CD8-positive, alpha-beta memory T cell (primary cell): ENCODE data around the gene PEX14. TPM values are rescaled to one million over a fixed set of nuclear protein-coding genes. Genes with fewer than 3 reads are reported as not detected.

Experiments used
- CTCF ChIA-PET: fragments of 350-600 bp; sonication (Branson Sonifier 250); formaldehyde crosslinking; loops from one replicate; lab custom pipeline; 2021; ENCODE audit warnings: antibody characterized with exemption; lab: Charles Lee
- POLR2A ChIA-PET: fragments of 350-600 bp; sonication (Branson Sonifier 250); formaldehyde crosslinking; loops from one replicate; lab custom pipeline; 2021; ENCODE audit warnings: antibody characterized with exemption; lab: Charles Lee
- DNase-seq, 5 donors: peaks; one replicate each; pipeline versions ENCODE4 v3.0.0 to v3.0.0-alpha.2; 2020 to 2022; ENCODE audit warnings: mixed read lengths in 1 of 5
- H3K27ac ChIP-seq: one replicate; pipeline ENCODE4 v1.7.0; 2013; ENCODE audit warnings: low read depth, mild to moderate bottlenecking, low read length, moderate library complexity
- H3K27me3 ChIP-seq: 2 replicates; pipeline ENCODE4 v1.7.0; 2013; ENCODE audit warnings: low read length, mild to moderate bottlenecking; ENCODE audit not compliant: insufficient read depth, poor library complexity, severe bottlenecking
- H3K36me3 ChIP-seq: 2 replicates; pipeline ENCODE4 v1.7.0; 2013; ENCODE audit warnings: mild to moderate bottlenecking, low read length, moderate library complexity; ENCODE audit not compliant: insufficient read depth
- H3K4me1 ChIP-seq: 2 replicates; pipeline ENCODE4 v1.7.0; 2013; ENCODE audit warnings: mild to moderate bottlenecking, low read length, moderate library complexity; ENCODE audit not compliant: insufficient read depth
- H3K4me3 ChIP-seq: 2 replicates; pipeline ENCODE4 v1.7.0; 2013; ENCODE audit warnings: mild to moderate bottlenecking, low read length
- H3K9me3 ChIP-seq: 2 replicates; pipeline ENCODE4 v1.7.0; 2013; ENCODE audit warnings: mild to moderate bottlenecking, low read length
- H3K27ac Mint-ChIP-seq, 8 donors: one replicate each; pipeline ENCODE4 v1.8.0; 2020 to 2021; ENCODE audit warnings: mixed read lengths in 8 of 8, mild to moderate bottlenecking in 6 of 8, inconsistent platforms in 3 of 8, moderate library complexity in 3 of 8
- H3K27me3 Mint-ChIP-seq, 2 donors: one replicate each; pipeline ENCODE4 v1.8.0; 2020 to 2021; ENCODE audit warnings: mixed read lengths in 2 of 2, mild to moderate bottlenecking in 1 of 2, moderate library complexity in 1 of 2
- H3K36me3 Mint-ChIP-seq, 3 donors: one replicate each; pipeline ENCODE4 v1.8.0; 2020 to 2021; ENCODE audit warnings: mixed read lengths in 3 of 3, inconsistent platforms in 1 of 3, mild to moderate bottlenecking in 1 of 3
- H3K4me1 Mint-ChIP-seq, 3 donors: one replicate each; pipeline ENCODE4 v1.8.0; 2020 to 2021; ENCODE audit warnings: mixed read lengths in 3 of 3, inconsistent platforms in 1 of 3, mild to moderate bottlenecking in 1 of 3
- H3K4me3 Mint-ChIP-seq, 7 donors: one replicate each; pipeline ENCODE4 v1.8.0; 2020 to 2021; ENCODE audit warnings: mixed read lengths in 7 of 7, mild to moderate bottlenecking in 6 of 7, moderate library complexity in 4 of 7, inconsistent platforms in 2 of 7
- H3K9me3 Mint-ChIP-seq, 5 donors: one replicate each; pipeline ENCODE4 v1.8.0; 2020 to 2022; ENCODE audit warnings: mixed read lengths in 5 of 5, mild to moderate bottlenecking in 3 of 5, moderate library complexity in 2 of 5, inconsistent platforms in 1 of 5
- polyA plus RNA-seq: library from polyadenylated mRNA; unstranded; fragments of 300-500 nt; fragmentation: Illumina TruSeq; gene quantifications from one replicate; pipeline ENCODE4 v1.2.3, GENCODE V29; 2021
- total RNA-seq, 2 experiments: library from RNA; stranded (reverse); gene quantifications; one replicate each; pipeline ENCODE4 v1.2.3, GENCODE V29; 2021

The PEX14 gene
- total and polyA plus RNA-seq, 3 experiments from 2014 or later = 5.1 to 22.2 (median 18.2) TPM

- Mint-ChIP-seq H3K4me3 (no peak overlapping the region), H3K36me3 (peaks cover 0 to 28% (median 1%) of the 10 kb centered on the region in 3 donors), H3K27me3 (no peaks in the 10 kb centered on the region), H3K27ac (no peak overlapping the region), H3K4me1 (no peaks in the 10 kb centered on the region), H3K9me3 (no peaks in the 10 kb centered on the region)
- ChIA-PET CTCF (no interaction called here), POLR2A (no interaction called here)
- H3K27ac ChIP-seq = no peak overlapping the region
- H3K4me1 ChIP-seq = no peaks in the 10 kb centered on the region
- no peaks in the 10 kb centered on the region for H3K27me3 ChIP-seq
- H3K9me3 ChIP-seq = no peaks in the 10 kb centered on the region
- no peaks in the 10 kb centered on the region for H3K36me3 ChIP-seq
- H3K4me3 ChIP-seq = no peak overlapping the region
- DNase-seq = no peak
Observed at GRCh38 chr1:10664251-10664650, 189.5 kb downstream of the PEX14 start.

GRCh38 chr1:10665226-10665625 is 190.5 kb downstream of the PEX14 start:
- Histone ChIP-seq H3K4me1 (no peaks in the 10 kb centered on the region), H3K27ac (no peak overlapping the region), H3K36me3 (no peaks in the 10 kb centered on the region), H3K27me3 (no peaks in the 10 kb centered on the region), H3K9me3 (no peaks in the 10 kb centered on the region), H3K4me3 (no peak overlapping the region)
- H3K36me3 Mint-ChIP-seq = peaks cover 0 to 23% (median 1%) of the 10 kb centered on the region in 3 donors
- H3K27ac Mint-ChIP-seq = peak overlapping the region in 2 of 8 donors; percentile 21 to 71
- no peaks in the 10 kb centered on the region for H3K9me3 Mint-ChIP-seq
- no peak for DNase-seq
- H3K4me1 Mint-ChIP-seq = no peaks in the 10 kb centered on the region
- H3K27me3 Mint-ChIP-seq = no peaks in the 10 kb centered on the region
- ChIA-PET CTCF (no interaction called here), POLR2A (no interaction called here)
- no peak overlapping the region for H3K4me3 Mint-ChIP-seq

- H3K4me1 Mint-ChIP-seq = peaks cover 0 to 3% (median 0%) of the 10 kb centered on the region in 3 donors
- ChIA-PET POLR2A (no interaction called here), CTCF (no interaction called here)
- H3K27me3 ChIP-seq = no peaks in the 10 kb centered on the region
- no peaks in the 10 kb centered on the region for H3K4me1 ChIP-seq
- H3K4me3 ChIP-seq = no peak overlapping the region
- H3K36me3 ChIP-seq = no peaks in the 10 kb centered on the region
- H3K9me3 ChIP-seq = no peaks in the 10 kb centered on the region
- H3K36me3 Mint-ChIP-seq = peaks cover 0 to 18% (median 1%) of the 10 kb centered on the region in 3 donors
- no peak for DNase-seq
- H3K9me3 Mint-ChIP-seq = no peaks in the 10 kb centered on the region
- H3K27me3 Mint-ChIP-seq = no peaks in the 10 kb centered on the region
- no peak overlapping the region for H3K27ac ChIP-seq
- no peak overlapping the region for H3K4me3 Mint-ChIP-seq
- no peak overlapping the region for H3K27ac Mint-ChIP-seq
Observed at GRCh38 chr1:10665930-10666850, 191.4 kb downstream of the PEX14 start.

DNA sequence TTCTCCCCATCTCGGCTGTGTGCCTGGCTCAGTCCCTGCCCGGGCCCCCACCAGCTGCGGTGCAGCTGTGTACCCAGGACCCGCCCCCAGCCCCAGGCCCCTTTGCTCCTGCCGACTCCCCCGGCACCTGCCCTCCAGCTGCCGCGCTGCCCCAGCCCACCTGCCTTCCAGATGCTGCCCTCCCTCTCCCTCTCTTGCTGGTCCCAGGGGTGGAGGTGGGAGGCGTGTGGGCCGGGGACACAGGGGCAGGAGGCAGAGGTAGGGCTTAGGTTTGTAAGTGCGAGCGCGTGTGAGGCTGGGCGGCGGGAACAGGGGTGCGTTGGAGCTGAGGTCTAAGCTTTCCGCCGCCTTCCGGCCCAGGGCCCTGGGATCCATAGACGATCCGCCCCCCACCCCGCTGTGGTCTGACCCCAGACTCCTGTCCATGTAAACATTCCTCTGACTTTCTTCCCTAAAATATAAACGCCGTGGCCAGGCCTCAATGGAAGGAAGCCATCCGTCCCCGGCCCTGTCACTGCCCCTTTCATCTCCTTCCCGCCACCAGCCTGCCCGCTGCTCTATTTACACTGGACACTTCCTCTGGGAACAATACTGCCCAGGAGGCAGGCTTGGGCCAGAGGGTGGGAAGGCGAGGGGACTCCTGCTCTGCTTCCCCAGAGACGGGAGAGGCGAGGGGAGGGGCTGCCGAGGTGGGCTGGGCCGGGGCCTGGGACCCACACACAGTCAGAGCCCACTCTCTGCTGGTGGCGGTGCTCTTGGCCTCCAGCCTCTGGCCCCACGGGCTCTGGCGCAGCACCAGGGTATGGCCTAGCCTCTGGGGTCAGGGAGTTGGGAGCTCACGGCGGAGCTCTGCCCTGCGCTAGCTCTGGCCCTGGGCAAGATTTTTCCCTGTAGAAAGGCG is 193.4 kb downstream of the PEX14 start:
- no peaks in the 10 kb centered on the region for H3K27me3 Mint-ChIP-seq
- H3K4me1 ChIP-seq = no peaks in the 10 kb centered on the region
- no peaks in the 10 kb centered on the region for H3K27me3 ChIP-seq
- H3K9me3 ChIP-seq = no peaks in the 10 kb centered on the region
- no peak overlapping the region for H3K27ac ChIP-seq
- peaks cover 0 to 4% (median 1%) of the 10 kb centered on the region in 3 donors for H3K4me1 Mint-ChIP-seq
- POLR2A ChIA-PET = no interaction called here
- H3K36me3 Mint-ChIP-seq = peaks cover 0 to 18% (median 1%) of the 10 kb centered on the region in 3 donors
- DNase-seq = no peak
- CTCF ChIA-PET = interaction anchor here (0.7 kb wide), 1 partner anchor 173 kb away, joined by 3 read pairs; no protein-coding TSS in a partner anchor
- H3K9me3 Mint-ChIP-seq = no peaks in the 10 kb centered on the region
- H3K4me3 Mint-ChIP-seq = no peak overlapping the region
- no peak overlapping the region for H3K4me3 ChIP-seq
- no peaks in the 10 kb centered on the region for H3K36me3 ChIP-seq
- H3K27ac Mint-ChIP-seq = peak overlapping the region in 2 of 8 donors; percentile 22 to 82

GRCh38 chr1:10669570-10669969 is 194.8 kb downstream of the PEX14 start:
- no peaks in the 10 kb centered on the region for H3K27me3 Mint-ChIP-seq
- H3K27ac Mint-ChIP-seq = peak overlapping the region in 1 of 8 donors; percentile 30
- Histone ChIP-seq H3K4me3 (no peak overlapping the region), H3K9me3 (no peaks in the 10 kb centered on the region), H3K27me3 (no peaks in the 10 kb centered on the region), H3K4me1 (no peaks in the 10 kb centered on the region), H3K27ac (no peak overlapping the region), H3K36me3 (no peaks in the 10 kb centered on the region)
- H3K4me1 Mint-ChIP-seq = peaks cover 0 to 4% (median 1%) of the 10 kb centered on the region in 3 donors
- H3K9me3 Mint-ChIP-seq = no peaks in the 10 kb centered on the region
- H3K36me3 Mint-ChIP-seq = peaks cover 0 to 11% (median 1%) of the 10 kb centered on the region in 3 donors
- CTCF ChIA-PET = no interaction called here
- POLR2A ChIA-PET = no interaction called here
- no peak for DNase-seq
- no peak overlapping the region for H3K4me3 Mint-ChIP-seq

DNA sequence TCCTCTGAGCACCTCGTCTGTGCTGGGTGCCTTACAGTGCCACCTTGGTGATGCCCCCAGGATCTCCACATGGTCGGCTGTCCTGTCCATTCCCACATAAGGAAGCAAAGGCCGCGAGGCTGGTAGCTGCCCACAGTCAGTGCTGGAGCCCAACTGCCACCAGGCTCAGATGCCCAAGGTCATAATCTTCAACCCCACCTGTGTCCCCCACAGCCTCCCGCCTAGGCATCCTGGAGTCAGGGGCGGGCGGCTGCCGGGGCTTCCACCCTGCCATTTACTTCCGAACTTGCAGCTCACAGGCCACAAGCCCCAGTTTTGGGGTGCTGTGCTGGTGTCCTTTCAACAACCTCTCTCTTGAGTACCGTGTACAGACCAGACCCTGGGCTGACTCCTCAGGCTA is 195.4 kb downstream of the PEX14 start:
- ChIA-PET POLR2A (no interaction called here), CTCF (no interaction called here)
- Histone ChIP-seq H3K27ac (no peak overlapping the region), H3K27me3 (no peaks in the 10 kb centered on the region), H3K9me3 (no peaks in the 10 kb centered on the region), H3K36me3 (no peaks in the 10 kb centered on the region), H3K4me3 (no peak overlapping the region), H3K4me1 (no peaks in the 10 kb centered on the region)
- H3K9me3 Mint-ChIP-seq = no peaks in the 10 kb centered on the region
- no peaks in the 10 kb centered on the region for H3K27me3 Mint-ChIP-seq
- peaks cover 0 to 4% (median 1%) of the 10 kb centered on the region in 3 donors for H3K4me1 Mint-ChIP-seq
- no peak for DNase-seq
- peaks cover 0 to 6% (median 1%) of the 10 kb centered on the region in 3 donors for H3K36me3 Mint-ChIP-seq
- peak overlapping the region in 4 of 8 donors; percentile 30 to 68 (median 48) for H3K27ac Mint-ChIP-seq
- peak overlapping the region in 1 of 7 donors; percentile 69 for H3K4me3 Mint-ChIP-seq

DNA sequence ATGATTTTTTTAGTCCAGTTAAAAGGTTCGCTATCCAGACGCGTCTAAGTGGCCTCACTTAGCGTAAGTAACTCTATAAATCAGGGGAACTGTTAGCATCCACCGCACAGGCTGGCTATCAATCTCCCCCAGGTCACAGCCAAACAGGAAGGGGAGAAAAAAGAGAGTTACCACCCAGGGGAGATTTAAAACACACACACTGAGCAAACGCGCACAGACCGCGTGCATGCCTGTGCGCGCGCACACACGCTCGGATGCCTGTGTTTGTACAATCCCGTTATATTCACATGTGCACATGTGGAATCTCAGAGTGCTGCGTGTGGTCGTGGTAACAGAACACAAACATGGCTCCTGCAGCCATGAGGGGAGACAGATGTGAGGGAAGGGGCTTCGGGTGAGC is 196.3 kb downstream of the PEX14 start:
- Mint-ChIP-seq H3K27me3 (no peaks in the 10 kb centered on the region), H3K9me3 (no peaks in the 10 kb centered on the region), H3K4me3 (no peak overlapping the region), H3K36me3 (no peaks in the 10 kb centered on the region), H3K4me1 (peaks cover 0 to 4% (median 1%) of the 10 kb centered on the region in 3 donors), H3K27ac (peak overlapping the region in 1 of 8 donors; percentile 51)
- Histone ChIP-seq H3K36me3 (no peaks in the 10 kb centered on the region), H3K27me3 (no peaks in the 10 kb centered on the region), H3K4me3 (no peak overlapping the region), H3K4me1 (no peaks in the 10 kb centered on the region), H3K9me3 (no peaks in the 10 kb centered on the region), H3K27ac (no peak overlapping the region)
- ChIA-PET POLR2A (no interaction called here), CTCF (no interaction called here)
- no peak for DNase-seq
